HepG2 (cell line): ENCODE results near the gene NBPF1. TPM values are rescaled to one million over a fixed set of nuclear protein-coding genes. Genes with fewer than 3 reads are reported as not detected.
"Not testable (repeated sequence)": the region's sequence is repeated elsewhere in the genome, so short reads cannot be mapped to it uniquely, and the experiment has no call there.

Experiments used
- HOXA3 ChIP-seq: sonication (generic); formaldehyde crosslinking; IDR thresholded peaks from 2 replicates; pipeline ENCODE4 v1.5.0; 2020; ENCODE audit warnings: missing genetic modification reagents
- IKZF5 ChIP-seq: IDR thresholded peaks from 2 replicates; pipeline ENCODE4 v1.6.1; 2018; ENCODE audit warnings: missing genetic modification reagents, mild to moderate bottlenecking, missing compliant biosample characterization
- MED1 ChIP-seq: sonication (generic); formaldehyde crosslinking; IDR thresholded peaks from 2 replicates; pipeline ENCODE4 v1.4.0; 2020; ENCODE audit warnings: missing genetic modification reagents
- MED8 ChIP-seq: sonication (generic); formaldehyde crosslinking; IDR thresholded peaks from 2 replicates; pipeline ENCODE4 v1.8.1; 2023; ENCODE audit warnings: mild to moderate bottlenecking, missing genetic modification reagents; ENCODE audit not compliant: insufficient replicate concordance
- NONO ChIP-seq, 2 experiments: fragments of 450-650 bp in 1 of 2; sonication (generic) in 1 of 2; formaldehyde crosslinking in 1 of 2; IDR thresholded peaks in 1 of 2; conservative IDR thresholded peaks in 1 of 2; 2 replicates each; pipeline versions ENCODE4 v1.6.1 to v1.8.0; 2017 to 2022; ENCODE audit warnings: mild to moderate bottlenecking in 1 of 2, missing genetic modification reagents in 1 of 2, moderate library complexity in 1 of 2
- ONECUT2 ChIP-seq: sonication (generic); formaldehyde crosslinking; IDR thresholded peaks from 2 replicates; pipeline ENCODE4 v1.4.0; 2020; ENCODE audit warnings: missing genetic modification reagents
- PRDM10 ChIP-seq: sonication (generic); formaldehyde crosslinking; IDR thresholded peaks from 2 replicates; pipeline ENCODE4 v1.4.0; 2020; ENCODE audit warnings: low read depth, missing genetic modification reagents
- RBFOX2 ChIP-seq: fragments of 200-400 bp; formaldehyde crosslinking; IDR thresholded peaks from 2 replicates; pipeline ENCODE4 v1.6.1; 2017; ENCODE audit warnings: low read depth, mild to moderate bottlenecking, low read length
- THAP9 ChIP-seq: sonication (generic); formaldehyde crosslinking; IDR thresholded peaks from 2 replicates; pipeline ENCODE4; 2020; ENCODE audit warnings: missing genetic modification reagents, mild to moderate bottlenecking, borderline replicate concordance
- ZBTB34 ChIP-seq: sonication (generic); formaldehyde crosslinking; IDR thresholded peaks from 2 replicates; pipeline ENCODE4 v1.8.0; 2022; ENCODE audit warnings: mild to moderate bottlenecking, missing genetic modification reagents
- ZNF687 ChIP-seq: sonication (generic); formaldehyde crosslinking; IDR thresholded peaks from 2 replicates; pipeline ENCODE4 v1.5.1; 2020; ENCODE audit warnings: mild to moderate bottlenecking, missing genetic modification reagents, moderate library complexity
- polyA plus RNA-seq, 8 experiments: library from polyadenylated mRNA; depleted of rRNA in 3 of 8; stranded (reverse) in 7 of 8; unstranded in 1 of 8; fragments of >200 nt; fragmentation: Illumina TruSeq in 4 of 8; extraction: Trizol in 4 of 8; gene quantifications; 2 replicates each; pipeline versions ENCODE4 v1.2.1 to v1.2.3, GENCODE V29; 2011 to 2016; ENCODE audit warnings: low read depth in 4 of 8, missing spikeins in 1 of 8, mixed read lengths in 1 of 8; ENCODE audit not compliant: insufficient read depth in 1 of 8
- total RNA-seq, 5 experiments: library from RNA; depleted of rRNA; stranded (reverse); fragments of >200 nt; fragmentation: Illumina TruSeq; extraction: Trizol; gene quantifications; 2 replicates each; pipeline ENCODE4 v1.2.3, GENCODE V29; 2016; ENCODE audit warnings: low read depth in 1 of 5

The NBPF1 gene
- total and polyA plus RNA-seq, 2 of the 13 experiments (the other 11 are each of a cell fraction or from before 2014, with no cell fraction given), result 30.3 to 35.6 TPM

GRCh38 chr1:16514107-16515055 lies 99.0 kb downstream of the NBPF1 start, which contains the start of gene RNU1-1 (continued):
- TF ChIP-seq ZBTB34 (CRISPR knock-in tag), result peak; percentile 6; the same call in 1 of the 2 replicates
- TF ChIP-seq RBFOX2, result peak; percentile 65; the same call in 1 of the 2 replicates
- TF ChIP-seq THAP9 (CRISPR knock-in tag), result peak; percentile 30; the same call in 1 of the 2 replicates
- not testable (repeated sequence) for TF ChIP-seq NONO (IDR thresholded peaks at IDR 0.05)
- TF ChIP-seq NONO (CRISPR knock-in tag; conservative IDR thresholded peaks at IDR 0.05), result peak; percentile 73
- TF ChIP-seq MED8 (CRISPR knock-in tag), result peak; percentile 89
- peak; percentile 55 for TF ChIP-seq ZNF687
- TF ChIP-seq ONECUT2 (CRISPR knock-in tag), result peak; percentile 9; the same call in 1 of the 2 replicates
- peak; percentile 14; the same call in 1 of the 2 replicates for TF ChIP-seq HOXA3 (CRISPR knock-in tag)
- peak; percentile 93 for TF ChIP-seq MED1 (CRISPR knock-in tag)
- peak; percentile 41; the same call in 1 of the 2 replicates for TF ChIP-seq PRDM10
- TF ChIP-seq IKZF5 (CRISPR knock-in tag), result 0 out of 2 replicates have a peak, but pooled peaks have one; percentile 36
